ENCODE data around the gene CST1. TPM values are rescaled to one million over a fixed set of nuclear protein-coding genes. Genes with fewer than 3 reads are reported as not detected.
"Not testable (repeated sequence)": the region's sequence is repeated elsewhere in the genome, so short reads cannot be mapped to it uniquely, and the experiment has no call there.

Gene CST1
- total and polyA plus RNA-seq, 2 donors (not counting 1 experiment from before 2014, with no cell fraction given): 3.6 to 3.9 TPM

- DNase-seq (ENCODE audit: low read depth in 2 of 2): no peak
- H2AFZ ChIP-seq (ENCODE audit: low read length): no peak overlapping the region
Measured at GRCh38 chr20:23772074-23772473, 21.3 kb upstream of the CST1 start.

GRCh38 chr20:23770384-23770783 lies 19.6 kb upstream of the CST1 start:
- Histone ChIP-seq H3K27ac (ENCODE audit: insufficient read depth, low read length) (no peak overlapping the region), H3K27me3 (ENCODE audit: control insufficient read depth, insufficient read depth, low read length) (no peaks in the 10 kb centered on the region), H3K4me3 (replicated peaks in 1 of 4; ENCODE audit: control extremely low read depth in 1 of 4, insufficient read depth in 1 of 4, low read depth in 3 of 4, low read length in 4 of 4) (no peak overlapping the region), H3K4me2 (ENCODE audit: extremely low read depth, insufficient read depth, low read length) (no peak overlapping the region), H4K20me1 (ENCODE audit: control insufficient read depth, extremely low read depth, insufficient read depth, low read length) (no peaks in the 10 kb centered on the region), H2AFZ (ENCODE audit: low read length) (no peak overlapping the region), H3K79me2 (ENCODE audit: control insufficient read depth, insufficient read depth, low read length) (no peaks in the 10 kb centered on the region), H3K4me1 (ENCODE audit: control insufficient read depth, extremely low read depth, insufficient read depth, low read length) (no peaks in the 10 kb centered on the region), H3K9me3 (ENCODE audit: control insufficient read depth, insufficient read depth, low read depth, low read length) (no peaks in the 10 kb centered on the region), H3K9ac (ENCODE audit: insufficient read depth, low read length) (no peak overlapping the region), H3K36me3 (ENCODE audit: control insufficient read depth, insufficient read depth, low read length) (no peaks in the 10 kb centered on the region)
- no peak for TF ChIP-seq CTCF (conservative IDR thresholded peaks at IDR 0.05 in 1 of 2, IDR thresholded peaks at IDR 0.05 in 1 of 2; ENCODE audit: low read depth in 1 of 2, low read length in 2 of 2)
- TF ChIP-seq EZH2 (IDR thresholded peaks at IDR 0.05; ENCODE audit: low read length, missing control alignments): no peak
- DNase-seq (ENCODE audit: low read depth in 2 of 2): no peak

More at GRCh38 chr20:23772074-23772473, 21.3 kb upstream of the CST1 start:
- no peak overlapping the region for H3K4me2 ChIP-seq (ENCODE audit: extremely low read depth, insufficient read depth, low read length)
- no peak overlapping the region for H3K27ac ChIP-seq (ENCODE audit: insufficient read depth, low read length)
- no peaks in the 10 kb centered on the region for H3K4me1 ChIP-seq (ENCODE audit: control insufficient read depth, extremely low read depth, insufficient read depth, low read length)
- TF ChIP-seq CTCF (conservative IDR thresholded peaks at IDR 0.05 in 1 of 2, IDR thresholded peaks at IDR 0.05 in 1 of 2; ENCODE audit: low read depth in 1 of 2, low read length in 2 of 2) (no peak), EZH2 (IDR thresholded peaks at IDR 0.05; ENCODE audit: low read length, missing control alignments) (no peak)
- H3K9me3 ChIP-seq (ENCODE audit: control insufficient read depth, insufficient read depth, low read depth, low read length): no peaks in the 10 kb centered on the region
- no peaks in the 10 kb centered on the region for H4K20me1 ChIP-seq (ENCODE audit: control insufficient read depth, extremely low read depth, insufficient read depth, low read length)
- H3K27me3 ChIP-seq (ENCODE audit: control insufficient read depth, insufficient read depth, low read length): no peaks in the 10 kb centered on the region
- no peaks in the 10 kb centered on the region for H3K79me2 ChIP-seq (ENCODE audit: control insufficient read depth, insufficient read depth, low read length)
- no peaks in the 10 kb centered on the region for H3K36me3 ChIP-seq (ENCODE audit: control insufficient read depth, insufficient read depth, low read length)
- no peak overlapping the region for H3K9ac ChIP-seq (ENCODE audit: insufficient read depth, low read length)
- no peak overlapping the region for H3K4me3 ChIP-seq (replicated peaks in 1 of 4; ENCODE audit: control extremely low read depth in 1 of 4, insufficient read depth in 1 of 4, low read depth in 3 of 4, low read length in 4 of 4)

- not testable (repeated sequence) for H2AFZ ChIP-seq (ENCODE audit: low read length); H3K79me2 ChIP-seq (ENCODE audit: control insufficient read depth, insufficient read depth, low read length); H3K27ac ChIP-seq (ENCODE audit: insufficient read depth, low read length); H3K9ac ChIP-seq (ENCODE audit: insufficient read depth, low read length); DNase-seq (ENCODE audit: low read depth in 2 of 2); H4K20me1 ChIP-seq (ENCODE audit: control insufficient read depth, extremely low read depth, insufficient read depth, low read length); H3K27me3 ChIP-seq (ENCODE audit: control insufficient read depth, insufficient read depth, low read length); H3K9me3 ChIP-seq (ENCODE audit: control insufficient read depth, insufficient read depth, low read depth, low read length); H3K4me1 ChIP-seq (ENCODE audit: control insufficient read depth, extremely low read depth, insufficient read depth, low read length); H3K36me3 ChIP-seq (ENCODE audit: control insufficient read depth, insufficient read depth, low read length); H3K4me3 ChIP-seq (replicated peaks in 1 of 4; ENCODE audit: control extremely low read depth in 1 of 4, insufficient read depth in 1 of 4, low read depth in 3 of 4, low read length in 4 of 4); H3K4me2 ChIP-seq (ENCODE audit: extremely low read depth, insufficient read depth, low read length)
Measured at GRCh38 chr20:23768520-23768919, 17.8 kb upstream of the CST1 start.

Data from fibroblast of lung (primary cell).